NCI-H2227 (cell line): ENCODE results near the gene EMC10.
A peak's percentile ranks its signal among the peaks of the same experiment; 100 is the strongest.
"Not testable (repeated sequence)": the region's sequence is repeated elsewhere in the genome, so short reads cannot be mapped to it uniquely, and the experiment has no call there.

ENCODE experiments used
- DNase-seq: peaks from one replicate; lab custom pipeline; 2025; ENCODE audit not compliant: unreplicated experiment; lab: John Stamatoyannopoulos, UW

The EMC10 gene

GRCh38 chr19:50450369-50451222 lies 25.7 kb upstream of the EMC10 start:
- DNase-seq: no peak

GRCh38 chr19:50451223-50451534 lies 25.1 kb upstream of the EMC10 start:
- no peak for DNase-seq

- no peak for DNase-seq
Observed at GRCh38 chr19:50453243-50453642, 23.1 kb upstream of the EMC10 start.

- no peak for DNase-seq
Observed at GRCh38 chr19:50455992-50456391, 20.3 kb upstream of the EMC10 start.

GRCh38 chr19:50457300-50457699 lies 19.0 kb upstream of the EMC10 start:
- no peak for DNase-seq

GRCh38 chr19:50458396-50459066 lies 17.8 kb upstream of the EMC10 start:
- DNase-seq: no peak

GRCh38 chr19:50459067-50459456 lies 17.2 kb upstream of the EMC10 start:
- no peak for DNase-seq

- DNase-seq: no peak
Observed at GRCh38 chr19:50459638-50460037, 16.7 kb upstream of the EMC10 start.

- DNase-seq: no peak
Observed at GRCh38 chr19:50460161-50460765, 16.0 kb upstream of the EMC10 start.

- DNase-seq: peak; percentile 79
Observed at GRCh38 chr19:50461066-50461875, 15.0 kb upstream of the EMC10 start.

GRCh38 chr19:50462970-50463369 lies 13.3 kb upstream of the EMC10 start:
- no peak for DNase-seq

GRCh38 chr19:50464348-50464747 lies 12.0 kb upstream of the EMC10 start:
- no peak for DNase-seq

GRCh38 chr19:50465000-50465399 lies 11.3 kb upstream of the EMC10 start:
- DNase-seq: no peak

- DNase-seq: peak; percentile 21
Observed at GRCh38 chr19:50465986-50466705, 10.2 kb upstream of the EMC10 start.

GRCh38 chr19:50466706-50467039 lies 9.6 kb upstream of the EMC10 start:
- no peak for DNase-seq

- no peak for DNase-seq
Observed at GRCh38 chr19:50467566-50467965, 8.7 kb upstream of the EMC10 start.

- no peak for DNase-seq
Observed at GRCh38 chr19:50468818-50469217, 7.5 kb upstream of the EMC10 start.

GRCh38 chr19:50473336-50473735 lies 3.0 kb upstream of the EMC10 start:
- not testable (repeated sequence) for DNase-seq

GRCh38 chr19:50475101-50475568 lies 1.2 kb upstream of the EMC10 start:
- DNase-seq: no peak

- DNase-seq: no peak
Observed at GRCh38 chr19:50475736-50476223, 527 bp upstream of the EMC10 start.

GRCh38 chr19:50476907-50477238 lies 566 bp downstream of the EMC10 start:
- no peak for DNase-seq
